GM19025 (cell line): ENCODE measurements around the gene AKR7A2.
"Not testable (repeated sequence)": the region's sequence is repeated elsewhere in the genome, so short reads cannot be mapped to it uniquely, and the experiment has no call there.

Experiments
- ATAC-seq: cut with Tn5 transposase; IDR thresholded peaks from one replicate; pipeline ENCODE4 v1.9.1; 2021; ENCODE audit warnings: mild to moderate bottlenecking, low read depth, moderate library complexity; ENCODE audit not compliant: unreplicated experiment

The AKR7A2 gene

DNA sequence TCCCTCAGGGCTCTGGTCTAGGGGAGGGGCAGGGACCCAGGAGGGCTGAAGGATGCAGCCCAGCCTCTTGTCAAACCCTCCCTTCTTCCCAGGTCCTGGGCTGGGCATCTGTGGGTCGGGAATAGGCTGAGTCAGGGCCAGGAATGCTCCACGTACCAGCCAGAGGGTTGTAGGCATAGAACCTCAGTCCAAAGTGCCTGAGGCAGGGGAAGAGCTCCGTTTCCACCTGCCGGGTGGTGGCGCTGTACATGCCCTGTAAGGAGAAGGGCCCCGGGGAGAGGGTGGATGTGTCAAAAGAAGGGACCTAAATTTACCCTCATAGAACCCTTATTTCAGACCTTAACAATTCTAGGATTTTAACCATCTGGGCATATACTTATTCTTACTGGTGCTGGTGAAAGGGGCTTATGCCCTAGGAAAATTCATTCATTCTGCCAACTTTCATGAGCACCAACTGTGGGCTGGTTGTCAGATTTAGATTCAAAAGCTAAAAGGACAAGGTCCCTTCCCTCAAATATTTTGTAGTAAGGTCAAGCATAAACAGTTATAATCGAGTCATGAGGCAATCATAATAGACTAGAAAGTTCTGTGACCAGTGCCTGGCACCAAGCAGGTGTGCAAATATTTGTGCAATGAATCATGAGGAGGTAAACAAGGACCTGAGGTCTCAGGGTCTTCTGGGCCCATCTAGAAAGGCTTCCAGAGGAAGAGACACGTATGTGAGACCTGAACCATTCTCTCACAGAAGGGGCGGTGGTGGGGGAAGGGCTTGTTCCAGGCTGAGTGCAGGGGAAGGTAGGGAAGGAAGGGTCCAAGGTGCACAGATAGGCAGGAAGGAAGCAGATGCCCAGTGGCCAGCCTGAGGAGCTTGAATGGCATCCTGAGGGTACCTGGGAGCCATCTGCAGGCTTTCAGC lies 42.3 kb downstream of the AKR7A2 start:
- not testable (repeated sequence) for ATAC-seq

GRCh38 chr1:19268445-19268844 lies 43.5 kb downstream of the AKR7A2 start:
- ATAC-seq, result no peak

GRCh38 chr1:19262744-19263143 lies 49.2 kb downstream of the AKR7A2 start:
- ATAC-seq, result no peak

DNA sequence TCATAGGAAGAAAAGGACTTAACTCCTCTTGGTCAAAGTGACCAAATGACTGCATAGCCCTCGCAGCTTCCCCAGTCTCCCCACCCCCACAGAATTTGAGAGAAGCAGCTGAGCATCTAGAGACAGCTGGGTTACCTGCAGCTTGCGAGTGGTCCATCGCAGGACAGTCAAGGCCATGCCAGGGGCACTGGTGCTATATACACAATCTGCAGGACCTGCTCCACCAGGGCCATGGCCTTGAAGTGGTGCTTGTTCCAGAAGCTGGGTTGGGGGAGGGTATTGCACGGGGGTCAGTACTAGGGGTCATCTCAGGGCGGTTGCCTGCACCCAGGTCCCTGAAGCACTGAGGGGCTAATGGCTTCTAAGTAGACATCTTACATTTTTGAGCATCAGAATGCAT lies 49.9 kb downstream of the AKR7A2 start:
- ATAC-seq, result no peak

DNA sequence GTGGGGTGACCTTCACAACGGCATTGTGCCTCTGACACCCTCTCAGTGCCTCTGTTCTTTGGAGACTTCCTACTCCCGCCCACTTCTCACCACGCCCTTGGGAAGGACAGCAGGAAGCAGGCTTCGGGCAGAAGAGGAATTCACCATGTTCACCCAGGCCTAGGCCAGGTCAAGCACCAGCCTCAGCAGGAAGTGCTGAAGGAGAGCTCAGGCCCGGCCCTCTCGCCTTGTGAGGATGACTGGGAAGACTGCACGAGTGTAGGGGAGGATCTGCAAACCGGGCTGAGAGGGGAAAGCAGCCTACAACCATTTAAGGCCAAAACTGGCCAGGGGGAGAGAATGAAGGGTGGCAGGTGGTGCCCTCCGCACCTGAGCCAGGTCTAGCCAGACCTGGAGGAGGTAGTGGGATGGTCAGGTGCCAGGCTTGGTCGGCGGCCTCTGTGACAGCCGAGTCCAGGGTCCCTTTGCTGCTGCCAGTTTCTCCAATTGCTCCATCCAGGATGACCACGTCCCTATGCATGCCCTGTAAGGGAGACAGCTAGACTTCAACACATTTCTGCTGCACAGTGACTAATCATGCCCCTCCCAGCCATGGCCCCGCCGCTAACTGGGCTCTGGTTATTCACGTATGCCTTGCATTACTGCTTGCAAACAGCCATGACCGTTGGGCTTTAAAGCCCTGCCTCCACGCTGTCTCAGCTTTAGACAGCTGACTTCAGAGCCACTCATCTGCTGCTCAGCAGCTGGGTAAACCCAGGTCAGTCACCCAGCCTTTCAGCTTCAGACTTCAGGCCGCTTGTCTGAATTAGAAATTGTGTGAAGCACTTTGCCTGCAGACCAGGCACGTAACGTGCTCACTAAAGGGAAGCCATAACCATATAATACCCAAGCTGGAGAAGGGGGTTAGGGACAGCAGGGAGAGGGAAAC lies 51.5 kb downstream of the AKR7A2 start:
- no peak for ATAC-seq

DNA sequence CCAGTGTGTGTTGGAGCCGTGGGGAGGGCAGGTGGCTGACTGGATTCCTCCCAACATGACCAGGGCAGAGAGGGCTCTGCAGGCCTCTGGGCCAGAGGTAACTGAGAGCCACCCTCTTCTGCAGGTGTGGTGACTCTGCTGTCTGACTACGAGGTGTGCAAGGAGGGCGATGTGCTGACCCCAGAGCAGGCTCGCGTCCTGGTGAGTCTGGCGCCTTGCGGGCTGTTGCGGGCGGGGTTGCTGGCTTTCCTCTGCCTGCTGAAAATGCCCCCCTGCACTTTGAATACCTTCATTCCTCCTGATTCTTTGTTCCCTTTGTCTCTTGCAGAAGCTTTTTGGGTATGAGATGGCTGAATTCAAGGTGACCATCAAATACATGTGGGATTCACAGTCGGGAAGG lies 53.6 kb downstream of the AKR7A2 start:
- ATAC-seq, result no peak

DNA sequence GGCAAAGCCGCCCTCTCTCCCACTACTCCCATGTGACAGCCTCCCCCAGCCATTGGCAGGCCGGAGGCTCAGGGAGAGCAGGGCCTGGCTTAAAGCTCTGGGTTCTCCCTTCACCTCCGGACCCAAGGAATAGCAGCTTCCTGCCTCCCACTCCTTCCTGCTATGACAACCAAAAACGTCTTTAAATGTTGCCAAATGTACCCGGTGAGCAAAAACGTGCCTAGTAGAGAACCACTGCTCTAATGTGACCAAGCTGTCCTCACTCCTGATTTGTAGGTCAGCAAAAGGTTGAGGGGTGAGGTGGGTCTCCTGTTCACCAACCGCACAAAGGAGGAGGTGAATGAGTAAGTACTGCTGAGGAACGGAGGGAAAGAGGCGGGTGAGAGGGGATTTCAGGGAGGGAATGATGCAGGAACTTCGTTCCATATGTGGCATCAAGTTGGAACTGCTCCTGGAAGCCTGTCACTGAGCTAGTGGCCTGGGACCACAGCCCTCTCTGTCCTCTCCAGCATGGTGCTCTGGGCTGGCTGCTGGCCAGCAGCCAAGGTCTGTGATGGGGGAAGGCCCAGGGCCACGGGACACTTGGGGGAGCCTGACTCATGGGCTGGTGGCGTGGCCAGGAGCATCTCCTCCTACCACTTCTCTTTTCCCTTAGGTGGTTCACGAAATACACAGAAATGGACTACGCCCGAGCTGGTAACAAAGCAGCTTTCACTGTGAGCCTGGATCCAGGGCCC lies 54.6 kb downstream of the AKR7A2 start:
- ATAC-seq, result no peak

GRCh38 chr1:19256301-19256700 lies 55.6 kb downstream of the AKR7A2 start:
- not testable (repeated sequence) for ATAC-seq

DNA sequence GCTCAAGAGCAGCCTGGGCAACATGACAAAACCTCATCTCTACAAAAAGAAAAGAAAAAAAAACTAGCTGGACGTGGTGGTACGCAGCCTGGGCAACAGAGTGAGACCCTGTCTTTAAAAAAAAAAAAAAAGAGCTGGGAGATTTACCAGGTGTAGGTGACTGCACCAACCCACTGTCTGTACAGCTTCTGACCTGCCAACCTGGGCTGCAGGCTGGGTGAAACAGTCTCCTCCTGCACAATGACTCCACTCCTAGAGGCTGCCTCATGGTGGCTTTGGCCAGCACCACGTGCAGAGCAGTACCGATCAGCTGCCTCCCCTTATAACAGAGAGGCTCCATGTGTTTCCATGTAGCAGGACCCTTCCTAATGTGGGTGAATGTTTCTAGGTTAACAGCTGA lies 56.7 kb downstream of the AKR7A2 start:
- ATAC-seq, result no peak

DNA sequence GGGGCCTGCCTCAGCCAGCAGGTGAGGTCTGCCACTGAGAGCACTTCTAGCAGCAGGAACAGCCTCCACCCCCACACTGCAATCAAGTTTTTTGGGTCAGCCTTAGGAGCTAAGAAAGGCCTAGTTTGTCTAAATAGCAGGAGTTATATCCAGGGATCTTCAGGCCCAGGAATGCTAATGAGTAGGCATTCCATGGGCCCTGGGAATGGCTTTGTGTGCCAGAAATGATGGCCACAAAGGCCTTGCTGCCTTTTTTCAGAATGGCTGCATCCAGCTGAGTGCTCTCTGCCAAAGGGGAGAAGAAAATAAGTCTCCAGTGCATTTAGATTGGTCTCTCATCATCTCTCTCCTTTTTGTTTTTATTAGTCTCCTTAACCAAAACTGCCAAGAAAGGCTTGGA lies 57.5 kb downstream of the AKR7A2 start:
- no peak for ATAC-seq
